B cell (primary cell): ENCODE measurements around the gene ATG4B. TPM values are rescaled to one million over a fixed set of nuclear protein-coding genes. Genes with fewer than 3 reads are reported as not detected.

ENCODE experiments used
- ATAC-seq: fragments of 200-7000 bp; cut with Tn5 transposase; one replicate; pipeline ENCODE4 v1.10.0; 2021; ENCODE audit warnings: low read depth, mild to moderate bottlenecking, moderate number of reproducible peaks, moderate library complexity
- CTCF ChIA-PET: fragments of 350-600 bp; sonication (Branson Sonifier 250); formaldehyde crosslinking; loops from one replicate; lab custom pipeline; 2021; ENCODE audit warnings: antibody characterized with exemption, inconsistent platforms; lab: Charles Lee
- POLR2A ChIA-PET: fragments of 350-600 bp; sonication (Branson Sonifier 250); formaldehyde crosslinking; loops from one replicate; lab custom pipeline; 2021; ENCODE audit warnings: antibody characterized with exemption; lab: Charles Lee
- DNase-seq: peaks from one replicate; pipeline ENCODE4 v3.0.0; 2013
- H2AFZ ChIP-seq: 2 replicates; pipeline ENCODE4 v1.6.1; 2012; ENCODE audit warnings: mild to moderate bottlenecking, low read depth, low read length; ENCODE audit not compliant: insufficient read depth, poor library complexity, severe bottlenecking
- H3K27ac ChIP-seq, 2 donors: 1 replicate in 1 of 2; 2 replicates in 1 of 2; pipeline ENCODE4 v1.5.1; 2012 to 2013; ENCODE audit warnings: low read length in 2 of 2, mild to moderate bottlenecking in 2 of 2, moderate library complexity in 1 of 2
- H3K27me3 ChIP-seq, 4 experiments: fragments of 200-600 bp in 1 of 4; sonication (generic) in 1 of 4; replicated peaks in 1 of 4; 1 replicate in 2 of 4; 2 replicates in 2 of 4; pipeline versions ENCODE4 v1.6.1 to v1.7.0; 2013 to 2016; ENCODE audit warnings: low read length in 3 of 4, mild to moderate bottlenecking in 2 of 4, mixed read lengths in 1 of 4, moderate library complexity in 1 of 4; ENCODE audit not compliant: insufficient read depth in 4 of 4, control insufficient read depth in 3 of 4; ENCODE audit errors: control extremely low read depth in 1 of 4
- H3K36me3 ChIP-seq, 2 experiments: replicated peaks in 1 of 2; 1 replicate in 1 of 2; 2 replicates in 1 of 2; pipeline versions ENCODE4 v1.6.1 to v1.7.1; 2013; ENCODE audit warnings: low read length in 1 of 2; ENCODE audit not compliant: insufficient read depth in 2 of 2, control insufficient read depth in 1 of 2; ENCODE audit errors: control extremely low read depth in 1 of 2, extremely low read depth in 1 of 2
- H3K4me1 ChIP-seq, 2 donors: fragments of 200-600 bp in 1 of 2; sonication (generic) in 1 of 2; 1 replicate in 1 of 2; 2 replicates in 1 of 2; pipeline versions ENCODE4 v1.5.1 to v1.6.1; 2013 to 2017; ENCODE audit warnings: low read length in 2 of 2; ENCODE audit not compliant: control insufficient read depth in 2 of 2, insufficient read depth in 2 of 2
- H3K4me2 ChIP-seq: replicated peaks from 2 replicates; pipeline ENCODE3; 2012; ENCODE audit warnings: mild to moderate bottlenecking, low read depth, low read length; ENCODE audit not compliant: poor library complexity, severe bottlenecking
- H3K4me3 ChIP-seq, 5 experiments: fragments of 200-600 bp in 1 of 5; sonication (generic) in 1 of 5; 1 replicate in 3 of 5; 2 replicates in 2 of 5; pipeline versions ENCODE4 v1.5.1 to v1.7.0; 2011 to 2016; ENCODE audit warnings: low read length in 4 of 5, mild to moderate bottlenecking in 4 of 5, low read depth in 2 of 5, control low read depth in 1 of 5, moderate library complexity in 1 of 5; ENCODE audit not compliant: insufficient read depth in 1 of 5; ENCODE audit errors: control extremely low read depth in 1 of 5, extremely low read depth in 1 of 5
- H3K79me2 ChIP-seq: fragments of 200-600 bp; sonication (generic); one replicate; pipeline ENCODE4 v1.6.0; 2016; ENCODE audit warnings: low read length; ENCODE audit not compliant: control insufficient read depth, insufficient read depth
- H3K9ac ChIP-seq: fragments of 200-600 bp; sonication (generic); 2 replicates; pipeline ENCODE4 v1.6.1; 2017; ENCODE audit warnings: mild to moderate bottlenecking, low read length, moderate library complexity
- H3K9me3 ChIP-seq, 3 donors: one replicate each; pipeline versions ENCODE4 v1.6.1 to v1.7.1; 2013; ENCODE audit warnings: low read length in 2 of 3; ENCODE audit not compliant: control insufficient read depth in 2 of 3, insufficient read depth in 1 of 3; ENCODE audit errors: control extremely low read depth in 1 of 3
- H4K20me1 ChIP-seq: 2 replicates; pipeline ENCODE4 v1.6.0; 2012; ENCODE audit warnings: mild to moderate bottlenecking, low read length; ENCODE audit not compliant: insufficient read depth, control insufficient read depth, poor library complexity, severe bottlenecking
- H3K27ac Mint-ChIP-seq: one replicate; pipeline ENCODE4 v1.8.0; 2021; ENCODE audit warnings: mixed read lengths
- H3K27me3 Mint-ChIP-seq: one replicate; pipeline ENCODE4 v1.8.0; 2021; ENCODE audit warnings: mixed read lengths
- H3K4me1 Mint-ChIP-seq: one replicate; pipeline ENCODE4 v1.8.0; 2021; ENCODE audit warnings: mixed read lengths
- H3K4me3 Mint-ChIP-seq: one replicate; pipeline ENCODE4 v1.8.0; 2021; ENCODE audit warnings: mixed read lengths
- H3K9me3 Mint-ChIP-seq: one replicate; pipeline ENCODE4 v1.8.0; 2022; ENCODE audit warnings: mixed read lengths; ENCODE audit not compliant: insufficient read depth
- CTCF ChIP-seq: fragments of 200-600 bp; IDR thresholded peaks from one replicate; pipeline ENCODE4 v1.8.0; 2022; ENCODE audit warnings: antibody characterized with exemption, mild to moderate bottlenecking
- EZH2 ChIP-seq: IDR thresholded peaks from 2 replicates; pipeline ENCODE4 v1.6.1; 2012; ENCODE audit warnings: borderline replicate concordance, low read depth, mild to moderate bottlenecking, moderate library complexity, low read length; ENCODE audit not compliant: insufficient read depth, poor library complexity, severe bottlenecking
- WGBS: methylation state at CpG from one replicate; pipeline ENCODE4 v1.1.5; 2013; ENCODE audit warnings: missing lambda C conversion rate; ENCODE audit not compliant: insufficient coverage; 5-methylcytosine and 5-hydroxymethylcytosine counted together
- intact Hi-C: fragments of 100-400 bp; cut with micrococcal nuclease; formaldehyde crosslinking; loops from one replicate; pipeline ENCODE4 v1.10.0; 2022
- polyA plus RNA-seq: library from polyadenylated mRNA; depleted of rRNA; stranded (reverse); fragments of >200 nt; gene quantifications from 2 replicates; pipeline ENCODE4 v1.2.3, GENCODE V29; 2012
- total RNA-seq, 2 donors: library from RNA; stranded (reverse); fragments of 120-200 nt in 1 of 2; gene quantifications; 1 replicate in 1 of 2; 2 replicates in 1 of 2; pipeline versions ENCODE4 v1.2.3 to v1.2.4, GENCODE V29; 2013 to 2022

ATG4B gene
- total and polyA plus RNA-seq, 2 donors (not counting 1 experiment from before 2014, with no cell fraction given), result 130 TPM

GRCh38 chr2:241653210-241653750 lies 15.8 kb downstream of the ATG4B start:
- Mint-ChIP-seq H3K27me3 (no peaks in the 10 kb centered on the region), H3K4me1 (peaks cover 3% of the 10 kb centered on the region), H3K27ac (no peak overlapping the region), H3K4me3 (no peak overlapping the region), H3K9me3 (no peaks in the 10 kb centered on the region)
- ATAC-seq (no peak), DNase-seq (no peak)
- ChIA-PET CTCF (interaction anchor here (0.7 kb wide), 1 partner anchor 15 kb away, joined by 4 read pairs; no protein-coding TSS in a partner anchor), POLR2A (no interaction called here)
- Histone ChIP-seq H3K4me2 (no peak overlapping the region), H2AFZ (no peak overlapping the region), H3K9me3 (no peaks in the 10 kb centered on the region), H3K36me3 (peaks cover 0 to 57% of the 10 kb centered on the region in 2 experiments), H3K27ac (no peak overlapping the region), H3K4me1 (no peaks in the 10 kb centered on the region), H3K79me2 (peaks cover 32% of the 10 kb centered on the region), H3K9ac (no peak overlapping the region), H4K20me1 (peaks cover 27% of the 10 kb centered on the region), H3K27me3 (no peaks in the 10 kb centered on the region), H3K4me3 (no peak overlapping the region)
- 98% methylated on average over 13 of the region's 13 CpGs for WGBS
- intact Hi-C loops, result no loop called here
- TF ChIP-seq CTCF (no peak), EZH2 (no peak)

- H3K9me3 ChIP-seq, result no peaks in the 10 kb centered on the region
- no peaks in the 10 kb centered on the region for H3K4me1 ChIP-seq
- ATAC-seq, result no peak
- no peak for DNase-seq
- H3K4me2 ChIP-seq, result no peak overlapping the region
- 100% methylated on average over 5 of the region's 12 CpGs for WGBS
- peaks cover 14% of the 10 kb centered on the region for H4K20me1 ChIP-seq
- peaks cover 19% of the 10 kb centered on the region for H3K79me2 ChIP-seq
- intact Hi-C loops, result no loop called here
- Mint-ChIP-seq H3K27me3 (no peaks in the 10 kb centered on the region), H3K27ac (no peak overlapping the region), H3K9me3 (no peaks in the 10 kb centered on the region), H3K4me3 (no peak overlapping the region), H3K4me1 (no peaks in the 10 kb centered on the region)
- POLR2A ChIA-PET, result no interaction called here
- H2AFZ ChIP-seq, result no peak overlapping the region
- H3K9ac ChIP-seq, result no peak overlapping the region
- no peak overlapping the region for H3K4me3 ChIP-seq
- H3K36me3 ChIP-seq, result peaks cover 0 to 68% of the 10 kb centered on the region in 2 experiments
- H3K27me3 ChIP-seq, result no peaks in the 10 kb centered on the region
- CTCF ChIA-PET, result no interaction called here
- TF ChIP-seq CTCF, result no peak
- no peak overlapping the region for H3K27ac ChIP-seq
Measured at GRCh38 chr2:241654551-241654950, 17.1 kb downstream of the ATG4B start.
